ENCODE measurements around the gene PACSIN3.

The PACSIN3 gene

GRCh38 chr11:47179655-47179991 is 6.6 kb downstream of the PACSIN3 start:
- FAIRE-seq (no peak), DNase-seq (ENCODE audit: insufficient read length, low spot score) (peak; percentile 64)
- TF ChIP-seq CTCF (IDR thresholded peaks at IDR 0.05; ENCODE audit: insufficient read depth, missing control alignments), result peak; percentile 58

- TF ChIP-seq CTCF (IDR thresholded peaks at IDR 0.05; ENCODE audit: insufficient read depth, missing control alignments), result no peak
- DNase-seq (ENCODE audit: insufficient read length, low spot score) (no peak), FAIRE-seq (no peak)
Measured at GRCh38 chr11:47178737-47179654, 7.2 kb downstream of the PACSIN3 start.

GRCh38 chr11:47178316-47178715 is 7.9 kb downstream of the PACSIN3 start:
- no peak for TF ChIP-seq CTCF (IDR thresholded peaks at IDR 0.05; ENCODE audit: insufficient read depth, missing control alignments)
- FAIRE-seq (no peak), DNase-seq (ENCODE audit: insufficient read length, low spot score) (no peak)

GRCh38 chr11:47177846-47178245 is 8.4 kb downstream of the PACSIN3 start:
- no peak for DNase-seq (ENCODE audit: insufficient read length, low spot score)
- no peak for TF ChIP-seq CTCF (IDR thresholded peaks at IDR 0.05; ENCODE audit: insufficient read depth, missing control alignments)
- no peak for FAIRE-seq

GRCh38 chr11:47177229-47177845 is 8.9 kb downstream of the PACSIN3 start:
- TF ChIP-seq CTCF (IDR thresholded peaks at IDR 0.05; ENCODE audit: insufficient read depth, missing control alignments), result peak; percentile 51
- DNase-seq (ENCODE audit: insufficient read length, low spot score) (no peak), FAIRE-seq (no peak)

- FAIRE-seq, result no peak
- no peak for TF ChIP-seq CTCF (IDR thresholded peaks at IDR 0.05; ENCODE audit: insufficient read depth, missing control alignments)
- DNase-seq (ENCODE audit: insufficient read length, low spot score), result peak; percentile 100
Measured at GRCh38 chr11:47176328-47177228, 9.7 kb downstream of the PACSIN3 start, which contains the start of gene ARFGAP2. Gene ARFGAP2, minus strand, starts transcription at chr11:47176879. Its CDS starts 26 bp downstream, at chr11:47176853.

Data from D721Med (cell line).